MM.1S (cell line): Measurements from ENCODE around the gene PLCB4.

Experiments used
- EZH2 ChIP-seq: fragments of 300-600 bp; sonication (generic); optimal IDR thresholded peaks from 2 replicates; pipeline ENCODE3; 2017; ENCODE audit warnings: low read depth, mild to moderate bottlenecking, antibody characterized with exemption, low read length, mixed read lengths
- EZH2phosphoT487 ChIP-seq: fragments of 300-600 bp; sonication (generic); IDR thresholded peaks from 2 replicates; pipeline ENCODE4 v1.6.1; 2018; ENCODE audit warnings: antibody characterized with exemption, low read length
- TF ChIP-seq, protein P1 (sequence below): fragments of 300-600 bp; sonication (generic); IDR thresholded peaks from 2 replicates; pipeline ENCODE4 v1.5.1; 2016; ENCODE audit warnings: antibody characterized with exemption, low read length, mixed read lengths

- TF ChIP-seq, protein P1, sequence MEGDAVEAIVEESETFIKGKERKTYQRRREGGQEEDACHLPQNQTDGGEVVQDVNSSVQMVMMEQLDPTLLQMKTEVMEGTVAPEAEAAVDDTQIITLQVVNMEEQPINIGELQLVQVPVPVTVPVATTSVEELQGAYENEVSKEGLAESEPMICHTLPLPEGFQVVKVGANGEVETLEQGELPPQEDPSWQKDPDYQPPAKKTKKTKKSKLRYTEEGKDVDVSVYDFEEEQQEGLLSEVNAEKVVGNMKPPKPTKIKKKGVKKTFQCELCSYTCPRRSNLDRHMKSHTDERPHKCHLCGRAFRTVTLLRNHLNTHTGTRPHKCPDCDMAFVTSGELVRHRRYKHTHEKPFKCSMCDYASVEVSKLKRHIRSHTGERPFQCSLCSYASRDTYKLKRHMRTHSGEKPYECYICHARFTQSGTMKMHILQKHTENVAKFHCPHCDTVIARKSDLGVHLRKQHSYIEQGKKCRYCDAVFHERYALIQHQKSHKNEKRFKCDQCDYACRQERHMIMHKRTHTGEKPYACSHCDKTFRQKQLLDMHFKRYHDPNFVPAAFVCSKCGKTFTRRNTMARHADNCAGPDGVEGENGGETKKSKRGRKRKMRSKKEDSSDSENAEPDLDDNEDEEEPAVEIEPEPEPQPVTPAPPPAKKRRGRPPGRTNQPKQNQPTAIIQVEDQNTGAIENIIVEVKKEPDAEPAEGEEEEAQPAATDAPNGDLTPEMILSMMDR: no peak
- TF ChIP-seq EZH2 (no peak), EZH2phosphoT487 (no peak)
These were observed 111.0 kb downstream of the PLCB4 start for GRCh38 chr20:9179867-9180266.
